Measurements from ENCODE around the gene CD33. TPM values are rescaled to one million over a fixed set of nuclear protein-coding genes. Genes with fewer than 3 reads are reported as not detected.

Gene CD33
- total and polyA plus RNA-seq, 2 donors = 7.1 to 7.9 TPM

- DNase-seq (ENCODE audit: low read depth in 6 of 9, low spot score in 9 of 9) = no peak
- H3K36me3 ChIP-seq (ENCODE audit: control insufficient read depth in 2 of 2, insufficient read depth in 2 of 2, low read length in 1 of 2) = no peaks in the 10 kb centered on the region
- H3K4me1 ChIP-seq (ENCODE audit: control insufficient read depth in 2 of 2, insufficient read depth in 2 of 2, low read length in 2 of 2) = peaks cover 0 to under 1% of the 10 kb centered on the region in 2 donors
- no peak overlapping the region for H3K4me3 ChIP-seq (ENCODE audit: low read length in 2 of 2)
- H3K27ac ChIP-seq (ENCODE audit: low read depth in 1 of 2, low read length in 1 of 2) = no peak overlapping the region
- no peaks in the 10 kb centered on the region for H3K27me3 ChIP-seq (ENCODE audit: control insufficient read depth in 2 of 2, insufficient read depth in 1 of 2, low read length in 1 of 2)
- H3K9me3 ChIP-seq (ENCODE audit: control insufficient read depth in 2 of 2, insufficient read depth in 1 of 2, low read length in 1 of 2) = no peaks in the 10 kb centered on the region
Measured at GRCh38 chr19:51220996-51221395, 3.9 kb upstream of the CD33 start.

- WGBS = 61% methylated on average over 3 of the region's 3 CpGs
- Histone ChIP-seq H3K4me1 (ENCODE audit: control insufficient read depth in 2 of 2, insufficient read depth in 2 of 2, low read length in 2 of 2) (peaks cover 0 to 3% of the 10 kb centered on the region in 2 donors), H3K4me3 (ENCODE audit: low read length in 2 of 2) (no peak overlapping the region), H3K9me3 (ENCODE audit: control insufficient read depth in 2 of 2, insufficient read depth in 1 of 2, low read length in 1 of 2) (no peaks in the 10 kb centered on the region), H3K27ac (ENCODE audit: low read depth in 1 of 2, low read length in 1 of 2) (no peak overlapping the region), H3K27me3 (ENCODE audit: control insufficient read depth in 2 of 2, insufficient read depth in 1 of 2, low read length in 1 of 2) (no peaks in the 10 kb centered on the region), H3K36me3 (ENCODE audit: control insufficient read depth in 2 of 2, insufficient read depth in 2 of 2, low read length in 1 of 2) (no peaks in the 10 kb centered on the region)
- DNase-seq (ENCODE audit: low read depth in 6 of 9, low spot score in 9 of 9) = no peak
Measured at GRCh38 chr19:51224163-51224641, 678 bp upstream of the CD33 start.

- H3K4me3 ChIP-seq (ENCODE audit: low read length in 2 of 2) = no peak overlapping the region
- H3K9me3 ChIP-seq (ENCODE audit: control insufficient read depth in 2 of 2, insufficient read depth in 1 of 2, low read length in 1 of 2) = no peaks in the 10 kb centered on the region
- WGBS = 36% methylated on average over 3 of the region's 3 CpGs
- H3K36me3 ChIP-seq (ENCODE audit: control insufficient read depth in 2 of 2, insufficient read depth in 2 of 2, low read length in 1 of 2) = no peaks in the 10 kb centered on the region
- peaks cover 0 to 3% of the 10 kb centered on the region in 2 donors for H3K4me1 ChIP-seq (ENCODE audit: control insufficient read depth in 2 of 2, insufficient read depth in 2 of 2, low read length in 2 of 2)
- DNase-seq (ENCODE audit: low read depth in 6 of 9, low spot score in 9 of 9) = no peak
- no peak overlapping the region for H3K27ac ChIP-seq (ENCODE audit: low read depth in 1 of 2, low read length in 1 of 2)
- no peaks in the 10 kb centered on the region for H3K27me3 ChIP-seq (ENCODE audit: control insufficient read depth in 2 of 2, insufficient read depth in 1 of 2, low read length in 1 of 2)
Measured at GRCh38 chr19:51226067-51226466, 1.2 kb downstream of the CD33 start.

- 48% methylated on average over 2 of the region's 2 CpGs for WGBS
Measured at GRCh38 chr19:51227326-51227725, 2.4 kb downstream of the CD33 start.

GRCh38 chr19:51227966-51228365, 3.1 kb downstream of the CD33 start:
- DNase-seq (ENCODE audit: low read depth in 6 of 9, low spot score in 9 of 9) = no peak
- Histone ChIP-seq H3K4me1 (ENCODE audit: control insufficient read depth in 2 of 2, insufficient read depth in 2 of 2, low read length in 2 of 2) (peaks cover 0 to 3% of the 10 kb centered on the region in 2 donors), H3K4me3 (ENCODE audit: low read length in 2 of 2) (no peak overlapping the region), H3K27me3 (ENCODE audit: control insufficient read depth in 2 of 2, insufficient read depth in 1 of 2, low read length in 1 of 2) (no peaks in the 10 kb centered on the region), H3K36me3 (ENCODE audit: control insufficient read depth in 2 of 2, insufficient read depth in 2 of 2, low read length in 1 of 2) (no peaks in the 10 kb centered on the region), H3K27ac (ENCODE audit: low read depth in 1 of 2, low read length in 1 of 2) (no peak overlapping the region), H3K9me3 (ENCODE audit: control insufficient read depth in 2 of 2, insufficient read depth in 1 of 2, low read length in 1 of 2) (no peaks in the 10 kb centered on the region)
- WGBS = 98% methylated on average over 2 of the region's 2 CpGs

More at GRCh38 chr19:51227326-51227725, 2.4 kb downstream of the CD33 start:
- DNase-seq (ENCODE audit: low read depth in 6 of 9, low spot score in 9 of 9) = no peak
- Histone ChIP-seq H3K27ac (ENCODE audit: low read depth in 1 of 2, low read length in 1 of 2) (no peak overlapping the region), H3K4me1 (ENCODE audit: control insufficient read depth in 2 of 2, insufficient read depth in 2 of 2, low read length in 2 of 2) (peaks cover 0 to 3% of the 10 kb centered on the region in 2 donors), H3K27me3 (ENCODE audit: control insufficient read depth in 2 of 2, insufficient read depth in 1 of 2, low read length in 1 of 2) (no peaks in the 10 kb centered on the region), H3K36me3 (ENCODE audit: control insufficient read depth in 2 of 2, insufficient read depth in 2 of 2, low read length in 1 of 2) (no peaks in the 10 kb centered on the region), H3K9me3 (ENCODE audit: control insufficient read depth in 2 of 2, insufficient read depth in 1 of 2, low read length in 1 of 2) (no peaks in the 10 kb centered on the region), H3K4me3 (ENCODE audit: low read length in 2 of 2) (no peak overlapping the region)

- Histone ChIP-seq H3K27ac (ENCODE audit: low read depth in 1 of 2, low read length in 1 of 2) (no peak overlapping the region), H3K36me3 (ENCODE audit: control insufficient read depth in 2 of 2, insufficient read depth in 2 of 2, low read length in 1 of 2) (no peaks in the 10 kb centered on the region), H3K9me3 (ENCODE audit: control insufficient read depth in 2 of 2, insufficient read depth in 1 of 2, low read length in 1 of 2) (no peaks in the 10 kb centered on the region), H3K4me3 (ENCODE audit: low read length in 2 of 2) (no peak overlapping the region), H3K4me1 (ENCODE audit: control insufficient read depth in 2 of 2, insufficient read depth in 2 of 2, low read length in 2 of 2) (peaks cover 0 to 4% of the 10 kb centered on the region in 2 donors), H3K27me3 (ENCODE audit: control insufficient read depth in 2 of 2, insufficient read depth in 1 of 2, low read length in 1 of 2) (no peaks in the 10 kb centered on the region)
- 98% methylated on average over 7 of the region's 7 CpGs for WGBS
- no peak for DNase-seq (ENCODE audit: low read depth in 6 of 9, low spot score in 9 of 9)
Measured at GRCh38 chr19:51240866-51241265, 16.0 kb downstream of the CD33 start.

- 84% methylated on average over 8 of the region's 8 CpGs for WGBS
- H3K4me3 ChIP-seq (ENCODE audit: low read length in 2 of 2) = no peak overlapping the region
- no peak for DNase-seq (ENCODE audit: low read depth in 6 of 9, low spot score in 9 of 9)
- no peaks in the 10 kb centered on the region for H3K9me3 ChIP-seq (ENCODE audit: control insufficient read depth in 2 of 2, insufficient read depth in 1 of 2, low read length in 1 of 2)
- H3K4me1 ChIP-seq (ENCODE audit: control insufficient read depth in 2 of 2, insufficient read depth in 2 of 2, low read length in 2 of 2) = peaks cover 0 to 9% of the 10 kb centered on the region in 2 donors
- H3K27me3 ChIP-seq (ENCODE audit: control insufficient read depth in 2 of 2, insufficient read depth in 1 of 2, low read length in 1 of 2) = no peaks in the 10 kb centered on the region
- no peaks in the 10 kb centered on the region for H3K36me3 ChIP-seq (ENCODE audit: control insufficient read depth in 2 of 2, insufficient read depth in 2 of 2, low read length in 1 of 2)
- no peak overlapping the region for H3K27ac ChIP-seq (ENCODE audit: low read depth in 1 of 2, low read length in 1 of 2)
Measured at GRCh38 chr19:51242881-51243630, 18.2 kb downstream of the CD33 start.

GRCh38 chr19:51246164-51246552, 21.3 kb downstream of the CD33 start:
- no peak overlapping the region for H3K4me3 ChIP-seq (ENCODE audit: low read length in 2 of 2)
- H3K4me1 ChIP-seq (ENCODE audit: control insufficient read depth in 2 of 2, insufficient read depth in 2 of 2, low read length in 2 of 2) = peaks cover 0 to 9% of the 10 kb centered on the region in 2 donors
- WGBS = 18% methylated on average over 5 of the region's 5 CpGs
- H3K36me3 ChIP-seq (ENCODE audit: control insufficient read depth in 2 of 2, insufficient read depth in 2 of 2, low read length in 1 of 2) = no peaks in the 10 kb centered on the region
- no peaks in the 10 kb centered on the region for H3K27me3 ChIP-seq (ENCODE audit: control insufficient read depth in 2 of 2, insufficient read depth in 1 of 2, low read length in 1 of 2)
- peak in 1 of 9 donors; percentile 12 for DNase-seq (ENCODE audit: low read depth in 6 of 9, low spot score in 9 of 9)
- H3K27ac ChIP-seq (ENCODE audit: low read depth in 1 of 2, low read length in 1 of 2) = no peak overlapping the region
- H3K9me3 ChIP-seq (ENCODE audit: control insufficient read depth in 2 of 2, insufficient read depth in 1 of 2, low read length in 1 of 2) = peaks cover 0 to 8% of the 10 kb centered on the region in 2 donors

GRCh38 chr19:51247972-51248590, 23.2 kb downstream of the CD33 start:
- Histone ChIP-seq H3K4me3 (ENCODE audit: low read length in 2 of 2) (no peak overlapping the region), H3K36me3 (ENCODE audit: control insufficient read depth in 2 of 2, insufficient read depth in 2 of 2, low read length in 1 of 2) (no peaks in the 10 kb centered on the region), H3K27ac (ENCODE audit: low read depth in 1 of 2, low read length in 1 of 2) (no peak overlapping the region), H3K9me3 (ENCODE audit: control insufficient read depth in 2 of 2, insufficient read depth in 1 of 2, low read length in 1 of 2) (peaks cover 0 to 8% of the 10 kb centered on the region in 2 donors), H3K4me1 (ENCODE audit: control insufficient read depth in 2 of 2, insufficient read depth in 2 of 2, low read length in 2 of 2) (peaks cover 0 to 6% of the 10 kb centered on the region in 2 donors), H3K27me3 (ENCODE audit: control insufficient read depth in 2 of 2, insufficient read depth in 1 of 2, low read length in 1 of 2) (no peaks in the 10 kb centered on the region)
- 74% methylated on average over 7 of the region's 7 CpGs for WGBS
- DNase-seq (ENCODE audit: low read depth in 6 of 9, low spot score in 9 of 9) = no peak
